ENCODE data around the gene SEMA6D.

DNA sequence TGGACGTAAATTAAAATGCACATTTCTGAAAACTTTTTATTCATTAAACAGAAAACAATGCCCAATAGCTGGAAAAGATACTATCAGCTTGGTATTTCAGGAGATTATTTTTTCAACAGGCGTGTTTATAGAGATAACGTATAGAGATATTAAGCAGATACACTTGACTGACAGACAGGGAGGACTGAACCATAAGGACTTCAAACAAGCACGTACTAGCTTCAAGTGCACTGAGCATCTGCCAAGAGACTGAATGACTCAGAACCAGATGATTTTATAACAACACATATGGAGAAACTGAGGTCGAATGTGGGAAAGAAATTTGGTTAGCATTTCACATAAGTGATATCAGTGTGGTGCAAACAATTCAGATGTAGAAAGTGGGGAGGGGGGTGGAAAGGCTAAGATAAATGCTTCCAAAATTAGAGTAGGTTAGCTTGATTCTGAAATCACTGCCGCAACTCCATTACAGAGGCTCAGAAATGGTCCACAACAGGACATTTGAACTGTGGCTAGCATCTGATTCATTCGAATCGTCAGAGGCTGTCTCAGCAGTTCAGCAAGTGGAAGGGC is 103.5 kb downstream of the SEMA6D start:
- TF ChIP-seq, protein P1, sequence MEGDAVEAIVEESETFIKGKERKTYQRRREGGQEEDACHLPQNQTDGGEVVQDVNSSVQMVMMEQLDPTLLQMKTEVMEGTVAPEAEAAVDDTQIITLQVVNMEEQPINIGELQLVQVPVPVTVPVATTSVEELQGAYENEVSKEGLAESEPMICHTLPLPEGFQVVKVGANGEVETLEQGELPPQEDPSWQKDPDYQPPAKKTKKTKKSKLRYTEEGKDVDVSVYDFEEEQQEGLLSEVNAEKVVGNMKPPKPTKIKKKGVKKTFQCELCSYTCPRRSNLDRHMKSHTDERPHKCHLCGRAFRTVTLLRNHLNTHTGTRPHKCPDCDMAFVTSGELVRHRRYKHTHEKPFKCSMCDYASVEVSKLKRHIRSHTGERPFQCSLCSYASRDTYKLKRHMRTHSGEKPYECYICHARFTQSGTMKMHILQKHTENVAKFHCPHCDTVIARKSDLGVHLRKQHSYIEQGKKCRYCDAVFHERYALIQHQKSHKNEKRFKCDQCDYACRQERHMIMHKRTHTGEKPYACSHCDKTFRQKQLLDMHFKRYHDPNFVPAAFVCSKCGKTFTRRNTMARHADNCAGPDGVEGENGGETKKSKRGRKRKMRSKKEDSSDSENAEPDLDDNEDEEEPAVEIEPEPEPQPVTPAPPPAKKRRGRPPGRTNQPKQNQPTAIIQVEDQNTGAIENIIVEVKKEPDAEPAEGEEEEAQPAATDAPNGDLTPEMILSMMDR (IDR thresholded peaks at IDR 0.05; ENCODE audit: low read depth, low read length, poor library complexity, severe bottlenecking), result no peak
- TF ChIP-seq EZH2phosphoT487 (IDR thresholded peaks at IDR 0.05; ENCODE audit: borderline replicate concordance, low read length), result no peak
